Measurements from ENCODE around the gene SIM2.

GRCh38 chr21:36725793-36726386 lies 27.0 kb downstream of the SIM2 start:
- TF ChIP-seq CTCF (IDR thresholded peaks at IDR 0.05) (no peak), POLR2A (IDR thresholded peaks at IDR 0.05) (no peak)

Measured in testis (tissue), 2 donors.